ENCODE results near the gene MAP4.

DNA sequence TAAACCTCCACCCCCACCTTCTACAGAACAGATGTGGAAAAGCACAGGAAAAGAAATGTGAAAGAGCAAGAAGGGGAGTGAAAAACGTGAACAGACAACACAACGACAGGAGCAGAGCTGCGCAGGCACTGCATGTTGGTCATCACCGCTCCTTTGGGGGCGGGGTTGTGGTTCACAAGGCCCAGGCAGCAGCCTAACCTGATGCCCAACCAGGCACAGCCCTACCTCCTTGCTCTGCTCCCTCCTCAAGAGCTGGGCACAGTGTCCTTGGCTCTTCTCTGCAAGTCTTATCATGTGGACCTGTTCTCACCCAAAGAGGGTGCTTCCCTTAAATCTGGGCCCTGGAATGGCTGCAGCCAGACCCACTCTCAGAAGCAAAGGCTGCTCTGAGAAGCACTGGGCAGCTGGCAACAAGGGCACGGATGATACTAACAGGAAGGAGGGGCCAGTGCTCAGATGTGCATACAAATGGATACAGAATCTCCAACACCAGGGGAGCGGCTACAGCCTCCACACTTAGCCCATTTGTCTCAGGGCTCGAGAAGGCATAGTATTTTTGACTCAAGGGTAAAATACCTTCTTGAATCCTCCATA, 148.7 kb downstream of the MAP4 start:
- TF ChIP-seq GATA2 (IDR thresholded peaks at IDR 0.05; ENCODE audit: low read depth, low read length) (no peak), GATA3 (IDR thresholded peaks at IDR 0.05; ENCODE audit: low read depth, low read length) (no peak)
